ENCODE results near the gene FBXO17. TPM values are rescaled to one million over a fixed set of nuclear protein-coding genes. Genes with fewer than 3 reads are reported as not detected.

FBXO17 gene
- total RNA-seq, 2 experiments from 2014 or later, result not detected

GRCh38 chr19:38964738-38965137 lies 10.8 kb downstream of the FBXO17 start:
- no peaks in the 10 kb centered on the region for H3K9me3 ChIP-seq (ENCODE audit: control insufficient read depth in 1 of 2, insufficient read depth in 1 of 2, low read length in 2 of 2)
- ChIA-PET POLR2A (no interaction called here), CTCF (no interaction called here)
- no peak for TF ChIP-seq CTCF (IDR thresholded peaks at IDR 0.05)
- peaks cover 4% of the 10 kb centered on the region for H3K4me1 Mint-ChIP-seq (ENCODE audit: low read depth)
- H3K27me3 Mint-ChIP-seq, result peaks cover 14% of the 10 kb centered on the region
- H3K4me3 ChIP-seq (ENCODE audit: low read length), result no peak overlapping the region
- no peaks in the 10 kb centered on the region for H3K9me3 Mint-ChIP-seq
- H3K27me3 ChIP-seq (ENCODE audit: control insufficient read depth in 1 of 2, insufficient read depth in 2 of 2, low read length in 2 of 2), result no peaks in the 10 kb centered on the region
- DNase-seq, result no peak
- H3K27ac ChIP-seq (ENCODE audit: low read depth in 1 of 2, low read length in 2 of 2), result no peak overlapping the region
- no peak overlapping the region for H3K27ac Mint-ChIP-seq
- H3K4me1 ChIP-seq (ENCODE audit: insufficient read depth, low read length), result peaks cover 7% of the 10 kb centered on the region
- intact Hi-C loops (cut with DNase I, micrococcal nuclease), result loop anchor here in 1 of 2 experiments (10.0 kb wide), 1 partner anchor 220 kb away; no protein-coding TSS in a partner anchor
- H3K4me3 Mint-ChIP-seq, result no peak overlapping the region
- H3K36me3 Mint-ChIP-seq (ENCODE audit: low read depth), result no peaks in the 10 kb centered on the region
- H3K36me3 ChIP-seq (ENCODE audit: insufficient read depth, low read length), result no peaks in the 10 kb centered on the region
- no peak for ATAC-seq (ENCODE audit: poor library complexity)

- DNase-seq (no peak), ATAC-seq (ENCODE audit: poor library complexity) (no peak)
- Histone ChIP-seq H3K27ac (ENCODE audit: low read depth in 1 of 2, low read length in 2 of 2) (no peak overlapping the region), H3K36me3 (ENCODE audit: insufficient read depth, low read length) (no peaks in the 10 kb centered on the region), H3K4me1 (ENCODE audit: insufficient read depth, low read length) (peaks cover 7% of the 10 kb centered on the region), H3K4me3 (ENCODE audit: low read length) (no peak overlapping the region), H3K27me3 (ENCODE audit: control insufficient read depth in 1 of 2, insufficient read depth in 2 of 2, low read length in 2 of 2) (no peaks in the 10 kb centered on the region), H3K9me3 (ENCODE audit: control insufficient read depth in 1 of 2, insufficient read depth in 1 of 2, low read length in 2 of 2) (no peaks in the 10 kb centered on the region)
- no peaks in the 10 kb centered on the region for H3K36me3 Mint-ChIP-seq (ENCODE audit: low read depth)
- H3K4me3 Mint-ChIP-seq, result no peak overlapping the region
- TF ChIP-seq CTCF (IDR thresholded peaks at IDR 0.05), result no peak
- H3K9me3 Mint-ChIP-seq, result no peaks in the 10 kb centered on the region
- intact Hi-C loops (cut with DNase I, micrococcal nuclease), result loop anchor here in 1 of 2 experiments (10.0 kb wide), 2 partner anchors 225 to 585 kb away; partner anchors contain the start of gene EID2
- no peak overlapping the region for H3K27ac Mint-ChIP-seq
- POLR2A ChIA-PET, result no interaction called here
- peaks cover 4% of the 10 kb centered on the region for H3K4me1 Mint-ChIP-seq (ENCODE audit: low read depth)
- CTCF ChIA-PET, result no interaction called here
- peaks cover 5% of the 10 kb centered on the region for H3K27me3 Mint-ChIP-seq
Observed at GRCh38 chr19:38959618-38960017, 15.9 kb downstream of the FBXO17 start.

- Mint-ChIP-seq H3K9me3 (no peaks in the 10 kb centered on the region), H3K4me3 (no peak overlapping the region), H3K4me1 (ENCODE audit: low read depth) (peaks cover 4% of the 10 kb centered on the region), H3K27ac (no peak overlapping the region), H3K27me3 (peaks cover 13% of the 10 kb centered on the region), H3K36me3 (ENCODE audit: low read depth) (no peaks in the 10 kb centered on the region)
- Histone ChIP-seq H3K4me1 (ENCODE audit: insufficient read depth, low read length) (peaks cover 7% of the 10 kb centered on the region), H3K27ac (ENCODE audit: low read depth in 1 of 2, low read length in 2 of 2) (no peak overlapping the region), H3K36me3 (ENCODE audit: insufficient read depth, low read length) (no peaks in the 10 kb centered on the region), H3K9me3 (ENCODE audit: control insufficient read depth in 1 of 2, insufficient read depth in 1 of 2, low read length in 2 of 2) (no peaks in the 10 kb centered on the region), H3K4me3 (ENCODE audit: low read length) (no peak overlapping the region), H3K27me3 (ENCODE audit: control insufficient read depth in 1 of 2, insufficient read depth in 2 of 2, low read length in 2 of 2) (peaks cover 4 to 5% of the 10 kb centered on the region in 2 experiments)
- no peak for TF ChIP-seq CTCF (IDR thresholded peaks at IDR 0.05)
- CTCF ChIA-PET, result no interaction called here
- DNase-seq (no peak), ATAC-seq (ENCODE audit: poor library complexity) (no peak)
- POLR2A ChIA-PET, result no interaction called here
- intact Hi-C loops (cut with DNase I, micrococcal nuclease), result loop anchor here in 1 of 2 experiments (10.0 kb wide), 1 partner anchor 586 kb away; the partner anchor contains the start of gene EID2
Observed at GRCh38 chr19:38958301-38958700, 17.2 kb downstream of the FBXO17 start.

Measured in CD4-positive, alpha-beta T cell (primary cell).